Glomerular visceral epithelial cell (primary cell): ENCODE results near the gene TMEM41B.
"Not testable (repeated sequence)": the region's sequence is repeated elsewhere in the genome, so short reads cannot be mapped to it uniquely, and the experiment has no call there.

ENCODE experiments used
- DNase-seq: peaks from one replicate; pipeline ENCODE4 v3.0.0-alpha.2; 2016; ENCODE audit errors: extremely low spot score

The TMEM41B gene

GRCh38 chr11:9314291-9315077 lies at the start of gene TMEM41B:
TMEM41B (minus strand) TSS chr11:9314593; CDS start chr11:9314441, 152 bp downstream.
- DNase-seq = peak; percentile 99

- DNase-seq = no peak
Measured at GRCh38 chr11:9362393-9362863, 48.0 kb upstream of the TMEM41B start.

GRCh38 chr11:9360862-9361622 lies 46.6 kb upstream of the TMEM41B start:
- DNase-seq = not testable (repeated sequence)

GRCh38 chr11:9357041-9357440 lies 42.6 kb upstream of the TMEM41B start:
- DNase-seq = no peak

GRCh38 chr11:9351321-9351881 lies 37.0 kb upstream of the TMEM41B start:
- no peak for DNase-seq

GRCh38 chr11:9347779-9348178 lies 33.4 kb upstream of the TMEM41B start:
- DNase-seq = not testable (repeated sequence)

- DNase-seq = no peak
Measured at GRCh38 chr11:9347100-9347499, 32.7 kb upstream of the TMEM41B start.

- no peak for DNase-seq
Measured at GRCh38 chr11:9344061-9344680, 29.8 kb upstream of the TMEM41B start.

GRCh38 chr11:9341638-9342178 lies 27.3 kb upstream of the TMEM41B start:
- DNase-seq = no peak

GRCh38 chr11:9332655-9333054 lies 18.3 kb upstream of the TMEM41B start:
- no peak for DNase-seq

GRCh38 chr11:9330387-9331384 lies 16.3 kb upstream of the TMEM41B start:
- DNase-seq = peak; percentile 38

GRCh38 chr11:9320047-9320446 lies 5.7 kb upstream of the TMEM41B start:
- no peak for DNase-seq

- not testable (repeated sequence) for DNase-seq
Measured at GRCh38 chr11:9319377-9320001, 5.1 kb upstream of the TMEM41B start.

- not testable (repeated sequence) for DNase-seq
Measured at GRCh38 chr11:9318442-9319376, 4.3 kb upstream of the TMEM41B start.

- no peak for DNase-seq
Measured at GRCh38 chr11:9316334-9316733, 1.9 kb upstream of the TMEM41B start.

GRCh38 chr11:9315078-9315688 lies 790 bp upstream of the TMEM41B start:
- peak; percentile 39 for DNase-seq

- peak; percentile 20 for DNase-seq
Measured at GRCh38 chr11:9313648-9314290, 624 bp downstream of the TMEM41B start.
